ENCODE results near the gene RIOX2.

RIOX2 gene

DNA sequence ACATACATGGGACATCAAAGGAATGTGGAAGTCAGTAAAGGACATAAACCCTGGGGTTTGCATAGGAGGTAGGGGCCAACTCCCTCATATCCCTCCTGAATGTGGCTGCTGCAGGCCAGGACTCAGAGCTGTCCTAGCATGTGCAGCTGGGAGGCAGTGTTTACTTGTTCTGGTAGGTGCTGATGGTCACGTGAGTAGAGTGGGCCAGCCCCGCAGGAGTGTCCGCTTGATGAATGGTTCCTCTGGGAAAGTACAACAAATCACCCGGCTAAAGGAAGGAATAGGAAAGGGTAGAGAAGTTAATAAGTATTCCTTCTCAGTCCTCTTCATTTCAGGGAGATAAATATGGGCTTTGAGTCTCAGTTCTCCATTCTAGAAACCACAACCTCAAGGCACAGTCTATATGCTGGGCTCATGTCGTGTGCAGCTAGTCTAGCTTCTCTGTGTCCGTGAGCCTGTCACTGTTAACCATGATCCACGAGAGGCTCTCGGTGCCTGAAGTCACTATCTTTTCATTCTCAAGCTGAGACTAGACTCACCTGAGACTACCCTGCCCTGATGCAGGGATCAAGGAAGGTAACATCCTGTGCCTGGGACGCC, 17.9 kb downstream of the RIOX2 start:
- DNase-seq (ENCODE audit: low read depth in 2 of 2, low spot score in 1 of 2) = no peak

GRCh38 chr3:97952872-97953271, 19.4 kb downstream of the RIOX2 start:
- DNase-seq (ENCODE audit: low read depth in 2 of 2, low spot score in 1 of 2) = no peak

GRCh38 chr3:97952280-97952679, 20.0 kb downstream of the RIOX2 start:
- DNase-seq (ENCODE audit: low read depth in 2 of 2, low spot score in 1 of 2) = no peak

DNA sequence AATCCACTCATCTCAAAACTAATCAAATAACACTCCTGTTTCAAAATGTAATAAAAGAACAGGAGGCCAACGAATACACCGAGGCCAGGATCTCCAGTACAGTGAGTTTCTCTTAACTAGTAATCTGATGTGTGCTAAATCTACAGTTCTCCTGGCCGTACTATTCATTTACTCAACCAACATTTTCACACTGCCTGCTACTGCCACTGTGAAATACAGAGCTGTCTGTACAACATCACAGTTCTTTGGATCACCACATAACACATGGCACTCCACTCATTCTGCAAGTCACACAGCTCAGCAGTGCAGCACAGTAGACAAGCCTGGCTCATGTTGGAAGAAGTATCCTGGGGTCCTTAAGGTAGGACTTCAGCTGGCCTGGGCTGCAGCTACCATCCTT, 21.9 kb downstream of the RIOX2 start:
- DNase-seq (ENCODE audit: low read depth in 2 of 2, low spot score in 1 of 2) = no peak

- DNase-seq (ENCODE audit: low read depth in 2 of 2, low spot score in 1 of 2) = no peak
These were observed 22.5 kb downstream of the RIOX2 start for GRCh38 chr3:97949743-97950142.

DNA sequence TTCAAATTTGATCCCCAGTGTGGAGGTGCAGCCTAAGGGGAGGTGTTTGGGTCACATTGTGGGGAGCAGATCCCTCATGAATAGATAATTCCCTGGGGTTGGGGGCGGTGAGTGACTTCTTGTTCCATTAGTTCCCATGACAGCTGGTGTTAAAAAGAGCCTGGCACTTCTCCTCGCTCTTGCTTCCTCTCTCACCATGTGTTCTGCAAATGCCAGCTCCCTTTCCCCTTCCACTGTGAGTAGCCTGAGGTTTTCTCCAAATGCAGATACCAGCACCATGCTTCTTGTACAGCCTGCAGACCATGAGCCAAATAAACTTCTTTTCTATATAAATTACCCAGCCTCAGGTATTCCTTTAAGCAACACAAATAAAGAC, 23.1 kb downstream of the RIOX2 start:
- no peak for DNase-seq (ENCODE audit: low read depth in 2 of 2, low spot score in 1 of 2)

GRCh38 chr3:97948351-97949109, 23.7 kb downstream of the RIOX2 start:
- no peak for DNase-seq (ENCODE audit: low read depth in 2 of 2, low spot score in 1 of 2)

GRCh38 chr3:97942801-97943546, 29.3 kb downstream of the RIOX2 start:
- no peak for DNase-seq (ENCODE audit: low read depth in 2 of 2, low spot score in 1 of 2)

DNA sequence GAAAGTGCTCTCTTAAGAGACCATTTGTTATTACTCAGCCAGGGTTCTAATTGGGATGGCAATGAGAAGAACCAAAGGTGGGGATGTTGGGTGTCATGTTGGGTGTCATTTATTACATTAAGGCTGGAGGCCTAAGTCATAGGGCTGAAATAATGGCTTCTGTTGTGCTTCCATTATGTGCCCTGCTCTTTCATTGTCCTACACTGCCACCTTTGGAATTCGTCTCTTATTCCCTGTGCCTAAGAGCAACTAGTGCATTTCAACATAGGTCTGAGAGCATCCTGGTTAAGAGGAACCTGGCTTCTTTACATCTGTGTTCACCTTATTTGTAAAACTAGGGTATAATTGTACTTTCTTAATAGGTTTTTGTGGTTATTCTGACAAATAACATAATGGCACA, 32.2 kb downstream of the RIOX2 start:
- DNase-seq (ENCODE audit: low read depth in 2 of 2, low spot score in 1 of 2) = no peak

DNA sequence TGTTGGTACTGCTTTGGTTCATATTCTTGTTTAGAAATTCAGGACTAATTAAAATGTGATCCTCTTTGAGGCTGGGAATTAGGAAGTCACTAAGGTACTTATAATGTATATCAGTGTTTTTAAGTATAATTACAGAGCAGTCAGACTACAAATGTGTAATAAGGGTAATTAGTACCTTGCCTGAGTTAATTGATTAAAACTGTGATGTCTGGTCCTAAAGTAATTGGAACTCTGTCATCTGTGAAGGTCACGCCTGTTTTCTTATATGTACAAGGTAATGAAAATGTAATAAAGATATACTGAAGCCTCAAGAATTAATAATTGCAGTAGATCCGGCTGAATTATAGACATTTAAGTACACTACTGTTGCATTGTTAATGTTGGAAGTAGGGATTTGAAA, 32.8 kb downstream of the RIOX2 start:
- DNase-seq (ENCODE audit: low read depth in 2 of 2, low spot score in 1 of 2) = no peak

GRCh38 chr3:97938444-97938843, 33.8 kb downstream of the RIOX2 start:
- DNase-seq (ENCODE audit: low read depth in 2 of 2, low spot score in 1 of 2) = no peak

GRCh38 chr3:97937205-97937604, 35.0 kb downstream of the RIOX2 start:
- DNase-seq (ENCODE audit: low read depth in 2 of 2, low spot score in 1 of 2) = no peak

- DNase-seq (ENCODE audit: low read depth in 2 of 2, low spot score in 1 of 2) = no peak
These were observed 36.4 kb downstream of the RIOX2 start for GRCh38 chr3:97935842-97936241.

- no peak for DNase-seq (ENCODE audit: low read depth in 2 of 2, low spot score in 1 of 2)
These were observed 37.1 kb downstream of the RIOX2 start for GRCh38 chr3:97934980-97935695.

- DNase-seq (ENCODE audit: low read depth in 2 of 2, low spot score in 1 of 2) = no peak
These were observed 39.8 kb downstream of the RIOX2 start for GRCh38 chr3:97932387-97932801.

DNA sequence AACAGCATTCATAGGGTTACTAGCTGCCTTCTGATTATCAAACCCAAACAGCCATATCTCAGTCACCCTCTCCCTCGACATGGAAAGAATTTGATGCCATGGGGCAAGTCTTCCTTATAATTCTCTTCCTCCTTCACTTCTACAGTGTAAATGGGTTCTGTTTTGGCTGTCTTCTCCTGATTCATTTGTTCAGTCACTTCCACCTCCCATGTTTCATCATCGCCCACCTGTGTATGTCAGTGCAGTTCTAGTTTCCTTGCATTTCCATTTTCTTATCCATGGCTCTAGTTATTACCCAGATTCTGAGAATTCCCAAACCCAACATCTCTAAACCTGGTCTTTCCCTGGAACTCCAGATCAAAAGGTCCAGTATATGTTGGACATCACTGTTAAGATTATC, 41.0 kb downstream of the RIOX2 start:
- DNase-seq (ENCODE audit: low read depth in 2 of 2, low spot score in 1 of 2) = no peak

DNA sequence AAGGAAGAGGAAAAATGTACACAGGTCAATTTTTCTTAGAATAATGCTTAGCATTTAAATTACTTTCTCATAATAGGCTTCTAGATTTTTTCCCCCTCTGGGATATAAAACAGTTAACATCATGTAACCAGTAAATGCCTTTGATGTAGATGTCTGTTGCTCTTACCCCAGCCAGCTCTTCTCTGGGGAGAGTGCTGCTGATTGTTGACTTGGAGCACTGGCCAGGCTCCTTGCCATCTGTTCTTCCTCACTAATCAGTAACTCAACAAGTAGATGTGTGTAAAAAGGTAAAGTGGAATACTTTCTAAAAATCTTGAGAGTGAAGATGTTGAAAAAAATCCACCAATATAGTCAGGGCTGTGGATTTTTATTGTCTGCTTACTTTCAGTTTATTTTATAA, 42.2 kb downstream of the RIOX2 start:
- no peak for DNase-seq (ENCODE audit: low read depth in 2 of 2, low spot score in 1 of 2)

GRCh38 chr3:97928986-97929385, 43.2 kb downstream of the RIOX2 start:
- DNase-seq (ENCODE audit: low read depth in 2 of 2, low spot score in 1 of 2) = no peak

DNA sequence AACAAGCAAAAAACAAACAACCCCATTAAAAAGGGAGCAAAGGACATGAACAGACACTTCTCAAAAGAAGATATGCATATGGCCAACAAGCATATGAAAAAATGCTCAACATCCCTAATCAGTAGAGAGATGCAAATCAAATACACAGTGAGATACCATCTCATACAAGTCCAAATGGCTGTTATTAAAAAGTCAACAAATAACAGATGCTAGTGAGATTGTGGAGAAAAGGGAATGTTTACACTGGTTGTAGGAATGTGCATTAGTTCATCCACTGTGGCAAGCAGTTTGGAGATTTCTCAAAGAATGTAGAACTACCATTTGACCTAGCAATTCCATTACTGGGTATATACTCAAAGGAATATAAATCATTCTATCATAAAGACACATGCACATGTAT, 44.5 kb downstream of the RIOX2 start:
- no peak for DNase-seq (ENCODE audit: low read depth in 2 of 2, low spot score in 1 of 2)

DNA sequence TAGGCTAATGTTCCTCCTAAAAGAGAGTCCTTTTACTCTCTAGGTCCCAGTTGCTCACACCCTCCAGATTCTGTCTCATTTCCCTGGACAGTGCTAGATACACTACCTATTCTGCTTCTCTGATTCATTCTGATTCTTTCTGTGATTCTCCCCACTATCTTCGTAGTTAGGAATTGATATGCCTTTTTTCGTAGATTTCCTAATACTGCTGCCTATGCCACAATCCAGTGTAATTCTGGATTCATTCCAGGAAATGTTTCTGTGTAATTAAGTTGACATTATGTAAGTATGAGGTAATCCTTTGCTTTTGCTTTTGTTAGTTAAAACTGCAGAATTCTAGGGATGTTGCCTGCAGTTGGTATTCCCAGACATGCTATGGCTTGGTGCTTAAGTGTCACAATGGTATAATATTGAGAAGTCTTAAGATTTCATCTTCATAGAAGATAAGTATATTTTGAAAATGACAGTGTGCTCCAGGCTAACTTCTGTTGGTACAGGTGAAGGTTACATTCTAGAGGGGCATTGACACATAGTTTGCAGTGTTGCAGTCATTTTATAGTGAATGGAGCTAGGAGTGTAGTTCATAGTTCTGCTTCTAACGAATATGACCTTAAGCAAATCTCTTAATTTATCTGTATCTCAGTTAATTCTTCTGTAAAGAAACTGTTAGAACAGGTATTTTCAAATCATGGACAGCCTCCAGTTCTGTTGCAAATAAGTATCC, 54.3 kb downstream of the RIOX2 start:
- no peak for DNase-seq (ENCODE audit: low read depth in 2 of 2, low spot score in 1 of 2)

DNA sequence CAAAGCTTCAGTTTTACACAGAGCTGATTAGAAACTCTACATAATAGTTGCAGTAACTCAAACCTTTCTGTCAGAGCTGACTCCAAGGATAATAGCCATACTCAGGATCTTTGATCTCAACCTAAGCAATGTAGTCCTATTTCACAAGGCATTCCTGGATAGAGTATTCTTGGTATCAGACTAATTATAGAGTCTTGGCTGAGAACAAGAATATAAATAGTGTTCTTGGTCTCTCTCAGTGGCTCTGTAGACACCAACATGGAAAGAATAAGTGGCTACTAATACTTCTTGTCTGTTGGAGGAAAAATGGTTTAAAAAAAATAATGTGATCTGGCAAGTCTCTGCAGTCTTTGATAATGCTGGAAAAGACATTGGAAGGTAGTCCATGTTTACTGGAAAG, 55.7 kb downstream of the RIOX2 start:
- DNase-seq (ENCODE audit: low read depth in 2 of 2, low spot score in 1 of 2) = no peak

Data from stimulated activated CD8-positive, alpha-beta memory T cell treated with anti-CD3 and anti-CD28 coated beads, Interleukin-4, amount 100 ng/mL, for 4 hours (primary cell).